Measurements from ENCODE around the gene VIPR1.

VIPR1 gene

DNA sequence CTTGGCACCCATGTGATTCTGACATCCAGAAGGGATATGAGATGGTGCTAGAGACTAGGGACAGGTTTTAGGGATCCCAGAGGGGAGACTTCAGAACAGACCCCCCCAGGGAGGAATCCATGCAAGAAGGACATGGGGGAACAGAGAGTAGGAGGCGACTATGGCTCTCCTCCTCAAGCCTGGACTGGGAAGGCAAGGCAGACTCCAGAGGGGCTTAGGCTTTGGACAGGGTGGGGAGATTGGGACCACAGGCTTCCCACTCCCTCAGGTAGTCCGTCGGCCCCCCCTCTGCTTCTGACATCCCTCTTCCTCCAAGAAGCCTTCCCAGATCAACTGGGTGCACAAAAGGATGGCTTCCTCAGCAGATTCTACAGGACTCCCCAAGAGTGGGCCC, 3.0 kb upstream of the VIPR1 start:
- 92% methylated on average over 3 of the region's 3 CpGs for WGBS
- H3K18ac ChIP-seq (ENCODE audit: low read depth in 1 of 2, low read length in 2 of 2), result no peak overlapping the region

DNA sequence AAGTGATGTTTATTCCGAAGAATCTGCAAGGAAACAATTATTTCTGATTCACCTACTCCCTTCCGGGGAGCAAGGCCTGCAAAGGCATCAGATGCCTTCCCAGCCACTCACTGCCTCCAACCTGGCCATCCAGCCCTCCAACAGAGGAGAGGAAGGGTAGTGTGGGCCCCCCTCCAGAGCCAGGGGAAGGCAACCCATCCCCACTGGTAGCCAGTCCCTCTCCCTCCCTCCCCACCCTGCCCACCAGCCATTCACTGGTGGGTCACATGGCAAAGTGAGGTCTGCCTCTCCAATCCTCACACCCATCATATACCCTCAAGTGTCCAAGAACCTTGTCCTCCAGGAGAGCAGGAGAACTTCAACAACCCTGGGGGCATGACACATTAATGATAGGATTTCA, 2.4 kb upstream of the VIPR1 start:
- Histone ChIP-seq H3K9me3 (ENCODE audit: control insufficient read depth, low read length) (peaks cover 4% of the 10 kb centered on the region), H3K27me3 (ENCODE audit: control insufficient read depth in 1 of 2, insufficient read depth in 1 of 2, low read length in 2 of 2) (peaks cover 35 to 84% of the 10 kb centered on the region in 2 experiments), H3K14ac (ENCODE audit: low read length in 2 of 2) (no peak overlapping the region), H2BK120ac (ENCODE audit: low read depth, low read length) (no peak overlapping the region), H2AFZ (ENCODE audit: low read depth, low read length) (no peak overlapping the region), H4K8ac (ENCODE audit: low read length) (no peak overlapping the region), H4K91ac (ENCODE audit: low read length) (no peak overlapping the region), H2BK12ac (ENCODE audit: low read length in 2 of 2) (no peak overlapping the region), H3K9ac (ENCODE audit: low read length) (no peak overlapping the region), H2BK5ac (ENCODE audit: low read depth, low read length, poor library complexity, severe bottlenecking) (no peak overlapping the region), H3K36me3 (ENCODE audit: control insufficient read depth in 1 of 2, insufficient read depth in 2 of 2, low read depth in 1 of 2, low read length in 2 of 2) (no peaks in the 10 kb centered on the region), H3K18ac (ENCODE audit: low read depth in 1 of 2, low read length in 2 of 2) (no peak overlapping the region), H2AK5ac (ENCODE audit: low read length, severe bottlenecking) (no peak overlapping the region), H3K4me1 (ENCODE audit: control insufficient read depth, insufficient read depth, low read depth, low read length) (peaks cover 22% of the 10 kb centered on the region), H2BK15ac (ENCODE audit: low read depth, poor library complexity, severe bottlenecking) (no peak overlapping the region), H3K4me2 (ENCODE audit: low read length, poor library complexity, severe bottlenecking) (no peak overlapping the region), H3K4me3 (ENCODE audit: insufficient read depth in 1 of 2, low read depth in 1 of 2, low read length in 2 of 2) (no peak overlapping the region), H3K4ac (ENCODE audit: low read depth in 1 of 2, low read length in 2 of 2) (no peak overlapping the region), H3K79me1 (replicated peaks; ENCODE audit: low read length, poor library complexity, severe bottlenecking) (no peaks in the 10 kb centered on the region), H3K23ac (ENCODE audit: low read length in 2 of 2) (no peak overlapping the region), H3K27ac (ENCODE audit: low read length, poor library complexity, severe bottlenecking) (no peak overlapping the region)
- WGBS, result 79% methylated on average over 2 of the region's 2 CpGs
- DNase-seq, result no peak

More for the DNA sequence above, 3.0 kb upstream of the VIPR1 start:
- H3K4me3 ChIP-seq (ENCODE audit: insufficient read depth in 1 of 2, low read depth in 1 of 2, low read length in 2 of 2), result no peak overlapping the region
- no peak overlapping the region for H3K9ac ChIP-seq (ENCODE audit: low read length)
- peaks cover 4% of the 10 kb centered on the region for H3K9me3 ChIP-seq (ENCODE audit: control insufficient read depth, low read length)
- no peaks in the 10 kb centered on the region for H3K79me1 ChIP-seq (replicated peaks; ENCODE audit: low read length, poor library complexity, severe bottlenecking)
- no peak overlapping the region for H2BK120ac ChIP-seq (ENCODE audit: low read depth, low read length)
- H3K4me1 ChIP-seq (ENCODE audit: control insufficient read depth, insufficient read depth, low read depth, low read length), result peaks cover 22% of the 10 kb centered on the region
- H2BK15ac ChIP-seq (ENCODE audit: low read depth, poor library complexity, severe bottlenecking), result no peak overlapping the region
- no peak overlapping the region for H2BK12ac ChIP-seq (ENCODE audit: low read length in 2 of 2)
- H2AK5ac ChIP-seq (ENCODE audit: low read length, severe bottlenecking), result no peak overlapping the region
- DNase-seq, result no peak
- no peak overlapping the region for H3K4me2 ChIP-seq (ENCODE audit: low read length, poor library complexity, severe bottlenecking)
- H3K14ac ChIP-seq (ENCODE audit: low read length in 2 of 2), result peak overlapping the region in 1 of 2 experiments; percentile 11
- H4K91ac ChIP-seq (ENCODE audit: low read length), result no peak overlapping the region
- H2BK5ac ChIP-seq (ENCODE audit: low read depth, low read length, poor library complexity, severe bottlenecking), result no peak overlapping the region
- H3K23ac ChIP-seq (ENCODE audit: low read length in 2 of 2), result no peak overlapping the region
- H3K27me3 ChIP-seq (ENCODE audit: control insufficient read depth in 1 of 2, insufficient read depth in 1 of 2, low read length in 2 of 2), result peaks cover 35 to 83% of the 10 kb centered on the region in 2 experiments
- H3K27ac ChIP-seq (ENCODE audit: low read length, poor library complexity, severe bottlenecking), result no peak overlapping the region
- no peak overlapping the region for H2AFZ ChIP-seq (ENCODE audit: low read depth, low read length)
- no peak overlapping the region for H4K8ac ChIP-seq (ENCODE audit: low read length)
- no peak overlapping the region for H3K4ac ChIP-seq (ENCODE audit: low read depth in 1 of 2, low read length in 2 of 2)
- no peaks in the 10 kb centered on the region for H3K36me3 ChIP-seq (ENCODE audit: control insufficient read depth in 1 of 2, insufficient read depth in 2 of 2, low read depth in 1 of 2, low read length in 2 of 2)

DNA sequence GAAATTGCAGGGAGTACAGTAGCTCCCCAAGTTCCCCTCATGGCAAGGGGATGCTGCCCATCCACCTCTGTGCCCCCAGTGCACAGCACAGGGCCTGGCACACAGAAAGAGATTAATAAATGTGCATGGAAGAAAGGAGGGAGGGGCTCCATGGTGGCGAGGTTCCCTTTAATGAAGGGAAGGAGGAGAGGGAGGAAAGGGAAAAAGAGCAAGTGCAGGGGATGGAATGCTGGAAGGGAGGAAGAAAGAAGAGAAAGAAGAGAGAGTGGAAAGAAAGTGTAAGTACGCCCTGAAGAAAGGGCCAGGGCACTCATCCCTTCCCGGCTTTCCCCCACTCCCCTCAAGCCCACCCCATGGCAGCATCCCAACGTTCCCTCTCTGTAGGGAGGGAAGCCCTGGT, 1.5 kb upstream of the VIPR1 start:
- WGBS, result 9% methylated on average over 3 of the region's 4 CpGs
- H2AK5ac ChIP-seq (ENCODE audit: low read length, severe bottlenecking), result no peak overlapping the region

DNA sequence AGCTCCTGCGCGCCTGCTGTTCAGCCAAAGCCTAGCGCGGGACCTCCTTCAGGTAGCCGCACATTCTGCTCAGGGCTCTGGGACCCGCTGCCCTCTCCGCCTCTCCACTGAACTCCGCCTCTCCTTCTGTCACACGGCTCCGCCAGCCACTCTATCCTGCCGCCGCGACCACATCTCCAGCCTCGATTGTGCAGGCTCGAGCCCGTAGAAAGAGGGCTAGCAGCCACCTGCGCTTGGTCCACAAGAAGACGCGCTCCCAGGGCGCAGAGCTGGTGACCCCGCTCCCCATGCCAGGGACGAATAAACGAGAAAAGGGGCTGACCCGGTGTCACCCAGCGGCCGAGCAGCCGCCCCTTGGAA, 1.1 kb upstream of the VIPR1 start:
- Histone ChIP-seq H4K91ac (ENCODE audit: low read length) (no peak overlapping the region), H3K4me2 (ENCODE audit: low read length, poor library complexity, severe bottlenecking) (peak overlapping the region; percentile 77), H2AK5ac (ENCODE audit: low read length, severe bottlenecking) (no peak overlapping the region), H2BK120ac (ENCODE audit: low read depth, low read length) (no peak overlapping the region), H3K9ac (ENCODE audit: low read length) (no peak overlapping the region), H3K36me3 (ENCODE audit: control insufficient read depth in 1 of 2, insufficient read depth in 2 of 2, low read depth in 1 of 2, low read length in 2 of 2) (no peaks in the 10 kb centered on the region), H3K23ac (ENCODE audit: low read length in 2 of 2) (no peak overlapping the region), H3K18ac (ENCODE audit: low read depth in 1 of 2, low read length in 2 of 2) (no peak overlapping the region), H3K4ac (ENCODE audit: low read depth in 1 of 2, low read length in 2 of 2) (no peak overlapping the region), H3K9me3 (ENCODE audit: control insufficient read depth, low read length) (peaks cover 4% of the 10 kb centered on the region), H3K79me1 (replicated peaks; ENCODE audit: low read length, poor library complexity, severe bottlenecking) (no peaks in the 10 kb centered on the region), H3K27ac (ENCODE audit: low read length, poor library complexity, severe bottlenecking) (no peak overlapping the region), H3K4me1 (ENCODE audit: control insufficient read depth, insufficient read depth, low read depth, low read length) (peaks cover 22% of the 10 kb centered on the region), H2AFZ (ENCODE audit: low read depth, low read length) (no peak overlapping the region), H3K14ac (ENCODE audit: low read length in 2 of 2) (no peak overlapping the region), H3K27me3 (ENCODE audit: control insufficient read depth in 1 of 2, insufficient read depth in 1 of 2, low read length in 2 of 2) (peaks cover 35 to 86% of the 10 kb centered on the region in 2 experiments), H4K8ac (ENCODE audit: low read length) (no peak overlapping the region), H2BK5ac (ENCODE audit: low read depth, low read length, poor library complexity, severe bottlenecking) (no peak overlapping the region), H3K4me3 (ENCODE audit: insufficient read depth in 1 of 2, low read depth in 1 of 2, low read length in 2 of 2) (peak overlapping the region in 1 of 2 experiments; percentile 27), H2BK12ac (ENCODE audit: low read length in 2 of 2) (no peak overlapping the region), H2BK15ac (ENCODE audit: low read depth, poor library complexity, severe bottlenecking) (no peak overlapping the region)
- WGBS, result 2% methylated on average over 27 of the region's 27 CpGs
- DNase-seq, result no peak

More for the DNA sequence above, 1.5 kb upstream of the VIPR1 start:
- no peak overlapping the region for H3K18ac ChIP-seq (ENCODE audit: low read depth in 1 of 2, low read length in 2 of 2)
- no peak overlapping the region for H4K91ac ChIP-seq (ENCODE audit: low read length)
- DNase-seq, result no peak
- no peak overlapping the region for H2BK15ac ChIP-seq (ENCODE audit: low read depth, poor library complexity, severe bottlenecking)
- no peak overlapping the region for H3K23ac ChIP-seq (ENCODE audit: low read length in 2 of 2)
- no peak overlapping the region for H3K9ac ChIP-seq (ENCODE audit: low read length)
- H3K36me3 ChIP-seq (ENCODE audit: control insufficient read depth in 1 of 2, insufficient read depth in 2 of 2, low read depth in 1 of 2, low read length in 2 of 2), result no peaks in the 10 kb centered on the region
- H3K4me2 ChIP-seq (ENCODE audit: low read length, poor library complexity, severe bottlenecking), result peak overlapping the region; percentile 77
- no peak overlapping the region for H3K14ac ChIP-seq (ENCODE audit: low read length in 2 of 2)
- no peak overlapping the region for H2AFZ ChIP-seq (ENCODE audit: low read depth, low read length)
- H2BK5ac ChIP-seq (ENCODE audit: low read depth, low read length, poor library complexity, severe bottlenecking), result no peak overlapping the region
- no peak overlapping the region for H3K4me3 ChIP-seq (ENCODE audit: insufficient read depth in 1 of 2, low read depth in 1 of 2, low read length in 2 of 2)
- H3K4me1 ChIP-seq (ENCODE audit: control insufficient read depth, insufficient read depth, low read depth, low read length), result peaks cover 22% of the 10 kb centered on the region
- no peak overlapping the region for H2BK120ac ChIP-seq (ENCODE audit: low read depth, low read length)
- H3K9me3 ChIP-seq (ENCODE audit: control insufficient read depth, low read length), result peaks cover 4% of the 10 kb centered on the region
- H4K8ac ChIP-seq (ENCODE audit: low read length), result no peak overlapping the region
- H3K79me1 ChIP-seq (replicated peaks; ENCODE audit: low read length, poor library complexity, severe bottlenecking), result no peaks in the 10 kb centered on the region
- H3K27me3 ChIP-seq (ENCODE audit: control insufficient read depth in 1 of 2, insufficient read depth in 1 of 2, low read length in 2 of 2), result peaks cover 35 to 87% of the 10 kb centered on the region in 2 experiments
- no peak overlapping the region for H3K27ac ChIP-seq (ENCODE audit: low read length, poor library complexity, severe bottlenecking)
- no peak overlapping the region for H3K4ac ChIP-seq (ENCODE audit: low read depth in 1 of 2, low read length in 2 of 2)
- H2BK12ac ChIP-seq (ENCODE audit: low read length in 2 of 2), result no peak overlapping the region

Measured in mesenchymal stem cell (in vitro differentiated cells and primary cell).